Keratinocyte (primary cell): ENCODE data around the gene OLIG2. TPM values are rescaled to one million over a fixed set of nuclear protein-coding genes. Genes with fewer than 3 reads are reported as not detected.
A peak's percentile ranks its signal among the peaks of the same experiment; 100 is the strongest.

ENCODE experiments used
- DNase-seq: peaks from one replicate; pipeline ENCODE4 v3.0.0-alpha.2; 2011; ENCODE audit warnings: low read depth, missing footprints, low spot score
- FAIRE-seq: peaks from 2 replicates; lab custom pipeline; 2011; peaks lifted over from hg19 to GRCh38; lab: Jason Lieb, UNC
- H2AFZ ChIP-seq: 2 replicates; pipeline ENCODE4 v1.6.0; 2012; ENCODE audit warnings: low read length, control low read depth, inconsistent platforms; ENCODE audit not compliant: control insufficient read depth
- H3K27ac ChIP-seq: 2 replicates; pipeline ENCODE4 v1.5.1; 2011; ENCODE audit warnings: low read length; ENCODE audit not compliant: control insufficient read depth, insufficient read depth
- H3K27me3 ChIP-seq: 3 replicates; pipeline ENCODE4 v1.6.0; 2011; ENCODE audit warnings: low read length; ENCODE audit not compliant: control insufficient read depth, insufficient read depth; ENCODE audit errors: extremely low read depth
- H3K36me3 ChIP-seq, 2 experiments: 2 replicates in 1 of 2; 3 replicates in 1 of 2; pipeline ENCODE4 v1.5.1; 2011; ENCODE audit warnings: low read length in 2 of 2, mild to moderate bottlenecking in 1 of 2; ENCODE audit not compliant: control insufficient read depth in 2 of 2, insufficient read depth in 2 of 2; ENCODE audit errors: extremely low read depth in 1 of 2
- H3K4me1 ChIP-seq: 3 replicates; pipeline ENCODE4 v1.5.1; 2011; ENCODE audit warnings: low read length; ENCODE audit not compliant: control insufficient read depth, insufficient read depth; ENCODE audit errors: extremely low read depth
- H3K4me2 ChIP-seq: 3 replicates; pipeline ENCODE4 v1.6.0; 2011; ENCODE audit warnings: low read depth, low read length; ENCODE audit not compliant: control insufficient read depth, insufficient read depth; ENCODE audit errors: extremely low read depth
- H3K4me3 ChIP-seq, 3 experiments: fragments of 200-600 bp in 1 of 3; sonication (generic) in 1 of 3; 2 replicates in 2 of 3; 3 replicates in 1 of 3; pipeline ENCODE4 v1.5.1; 2011 to 2016; ENCODE audit warnings: low read length in 3 of 3, mild to moderate bottlenecking in 3 of 3, control low read depth in 2 of 3, inconsistent platforms in 1 of 3, low read depth in 1 of 3, mixed read lengths in 1 of 3, mixed run types in 1 of 3, moderate library complexity in 1 of 3; ENCODE audit not compliant: control insufficient read depth in 2 of 3, insufficient read depth in 2 of 3; ENCODE audit errors: extremely low read depth in 1 of 3
- H3K79me2 ChIP-seq: 2 replicates; pipeline ENCODE4 v1.6.0; 2012; ENCODE audit warnings: low read length; ENCODE audit not compliant: control insufficient read depth, insufficient read depth
- H3K9ac ChIP-seq: 3 replicates; pipeline ENCODE4 v1.6.0; 2011; ENCODE audit warnings: low read length; ENCODE audit not compliant: control insufficient read depth, insufficient read depth; ENCODE audit errors: extremely low read depth
- H3K9me1 ChIP-seq: 3 replicates; pipeline ENCODE4 v1.6.0; 2011; ENCODE audit warnings: low read length; ENCODE audit not compliant: control insufficient read depth, insufficient read depth; ENCODE audit errors: extremely low read depth
- H3K9me3 ChIP-seq: 2 replicates; pipeline ENCODE4 v1.5.1; 2012; ENCODE audit warnings: low read depth, low read length; ENCODE audit not compliant: control insufficient read depth
- H4K20me1 ChIP-seq: 3 replicates; pipeline ENCODE4 v1.6.0; 2011; ENCODE audit warnings: low read length; ENCODE audit not compliant: control insufficient read depth, insufficient read depth; ENCODE audit errors: extremely low read depth
- EZH2 ChIP-seq: IDR thresholded peaks from one replicate; pipeline ENCODE4 v1.6.1; 2012; ENCODE audit warnings: inconsistent platforms, mild to moderate bottlenecking, low read length, moderate library complexity
- dilution Hi-C: fragments of 300-500 bp; cut with MboI; formaldehyde crosslinking; loops from one replicate; pipeline ENCODE4 v1.7.0; 2020; ENCODE audit warnings: low sequenced_read_pairs; ENCODE audit not compliant: extremely low pct_ligation_motif_present
- polyA plus RNA-seq, 5 experiments: library from polyadenylated mRNA; depleted of rRNA in 3 of 5; stranded (reverse) in 3 of 5; stranded (forward) in 1 of 5; unstranded in 1 of 5; fragments of >200 nt; gene quantifications; 1 replicate in 1 of 5; 2 replicates in 3 of 5; 3 replicates in 1 of 5; pipeline versions ENCODE4 v1.2.1 to v1.2.3, GENCODE V29; 2011 to 2012; ENCODE audit warnings: missing spikeins in 2 of 5, low read depth in 1 of 5, low replicate concordance in 1 of 5
- TF ChIP-seq, protein P1 (sequence below), 3 experiments: IDR thresholded peaks in 1 of 3; conservative IDR thresholded peaks in 1 of 3; optimal IDR thresholded peaks in 1 of 3; 2 replicates in 2 of 3; 3 replicates in 1 of 3; pipeline versions ENCODE3 to v1.5.1; 2011; ENCODE audit warnings: low read length in 3 of 3, mild to moderate bottlenecking in 3 of 3, moderate library complexity in 2 of 3, control low read depth in 1 of 3, inconsistent platforms in 1 of 3; ENCODE audit not compliant: insufficient read depth in 2 of 3; ENCODE audit errors: extremely low read depth in 1 of 3

The OLIG2 gene
- polyA plus RNA-seq, 1 donor (not counting 4 experiments of a cell fraction or from before 2014, with no cell fraction given): not detected

DNA sequence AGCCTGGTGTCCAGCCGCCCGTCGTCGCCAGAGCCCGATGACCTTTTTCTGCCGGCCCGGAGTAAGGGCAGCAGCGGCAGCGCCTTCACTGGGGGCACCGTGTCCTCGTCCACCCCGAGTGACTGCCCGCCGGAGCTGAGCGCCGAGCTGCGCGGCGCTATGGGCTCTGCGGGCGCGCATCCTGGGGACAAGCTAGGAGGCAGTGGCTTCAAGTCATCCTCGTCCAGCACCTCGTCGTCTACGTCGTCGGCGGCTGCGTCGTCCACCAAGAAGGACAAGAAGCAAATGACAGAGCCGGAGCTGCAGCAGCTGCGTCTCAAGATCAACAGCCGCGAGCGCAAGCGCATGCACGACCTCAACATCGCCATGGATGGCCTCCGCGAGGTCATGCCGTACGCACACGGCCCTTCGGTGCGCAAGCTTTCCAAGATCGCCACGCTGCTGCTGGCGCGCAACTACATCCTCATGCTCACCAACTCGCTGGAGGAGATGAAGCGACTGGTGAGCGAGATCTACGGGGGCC is 1.2 kb downstream of the OLIG2 start:
- no peak for FAIRE-seq
- H3K4me2 ChIP-seq: no peak overlapping the region
- TF ChIP-seq, protein P1, sequence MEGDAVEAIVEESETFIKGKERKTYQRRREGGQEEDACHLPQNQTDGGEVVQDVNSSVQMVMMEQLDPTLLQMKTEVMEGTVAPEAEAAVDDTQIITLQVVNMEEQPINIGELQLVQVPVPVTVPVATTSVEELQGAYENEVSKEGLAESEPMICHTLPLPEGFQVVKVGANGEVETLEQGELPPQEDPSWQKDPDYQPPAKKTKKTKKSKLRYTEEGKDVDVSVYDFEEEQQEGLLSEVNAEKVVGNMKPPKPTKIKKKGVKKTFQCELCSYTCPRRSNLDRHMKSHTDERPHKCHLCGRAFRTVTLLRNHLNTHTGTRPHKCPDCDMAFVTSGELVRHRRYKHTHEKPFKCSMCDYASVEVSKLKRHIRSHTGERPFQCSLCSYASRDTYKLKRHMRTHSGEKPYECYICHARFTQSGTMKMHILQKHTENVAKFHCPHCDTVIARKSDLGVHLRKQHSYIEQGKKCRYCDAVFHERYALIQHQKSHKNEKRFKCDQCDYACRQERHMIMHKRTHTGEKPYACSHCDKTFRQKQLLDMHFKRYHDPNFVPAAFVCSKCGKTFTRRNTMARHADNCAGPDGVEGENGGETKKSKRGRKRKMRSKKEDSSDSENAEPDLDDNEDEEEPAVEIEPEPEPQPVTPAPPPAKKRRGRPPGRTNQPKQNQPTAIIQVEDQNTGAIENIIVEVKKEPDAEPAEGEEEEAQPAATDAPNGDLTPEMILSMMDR (optimal IDR thresholded peaks at IDR 0.05 in 1 of 3, IDR thresholded peaks at IDR 0.05 in 1 of 3, conservative IDR thresholded peaks at IDR 0.05 in 1 of 3; ENCODE audit: extremely low read depth in 1 of 3, insufficient read depth in 2 of 3, low read length in 3 of 3): no peak
- TF ChIP-seq EZH2: peak; percentile 68
- H3K4me3 ChIP-seq: no peak overlapping the region
- H3K79me2 ChIP-seq: no peaks in the 10 kb centered on the region
- H3K9ac ChIP-seq: no peak overlapping the region
- no peaks in the 10 kb centered on the region for H3K4me1 ChIP-seq
- H4K20me1 ChIP-seq: peaks cover 6% of the 10 kb centered on the region
- no peaks in the 10 kb centered on the region for H3K36me3 ChIP-seq
- H3K27me3 ChIP-seq: peaks cover 100% of the 10 kb centered on the region
- no peaks in the 10 kb centered on the region for H3K9me1 ChIP-seq
- no peak overlapping the region for H3K27ac ChIP-seq
- DNase-seq: no peak
- dilution Hi-C loops: no loop called here
- H2AFZ ChIP-seq: no peak overlapping the region
- no peaks in the 10 kb centered on the region for H3K9me3 ChIP-seq

DNA sequence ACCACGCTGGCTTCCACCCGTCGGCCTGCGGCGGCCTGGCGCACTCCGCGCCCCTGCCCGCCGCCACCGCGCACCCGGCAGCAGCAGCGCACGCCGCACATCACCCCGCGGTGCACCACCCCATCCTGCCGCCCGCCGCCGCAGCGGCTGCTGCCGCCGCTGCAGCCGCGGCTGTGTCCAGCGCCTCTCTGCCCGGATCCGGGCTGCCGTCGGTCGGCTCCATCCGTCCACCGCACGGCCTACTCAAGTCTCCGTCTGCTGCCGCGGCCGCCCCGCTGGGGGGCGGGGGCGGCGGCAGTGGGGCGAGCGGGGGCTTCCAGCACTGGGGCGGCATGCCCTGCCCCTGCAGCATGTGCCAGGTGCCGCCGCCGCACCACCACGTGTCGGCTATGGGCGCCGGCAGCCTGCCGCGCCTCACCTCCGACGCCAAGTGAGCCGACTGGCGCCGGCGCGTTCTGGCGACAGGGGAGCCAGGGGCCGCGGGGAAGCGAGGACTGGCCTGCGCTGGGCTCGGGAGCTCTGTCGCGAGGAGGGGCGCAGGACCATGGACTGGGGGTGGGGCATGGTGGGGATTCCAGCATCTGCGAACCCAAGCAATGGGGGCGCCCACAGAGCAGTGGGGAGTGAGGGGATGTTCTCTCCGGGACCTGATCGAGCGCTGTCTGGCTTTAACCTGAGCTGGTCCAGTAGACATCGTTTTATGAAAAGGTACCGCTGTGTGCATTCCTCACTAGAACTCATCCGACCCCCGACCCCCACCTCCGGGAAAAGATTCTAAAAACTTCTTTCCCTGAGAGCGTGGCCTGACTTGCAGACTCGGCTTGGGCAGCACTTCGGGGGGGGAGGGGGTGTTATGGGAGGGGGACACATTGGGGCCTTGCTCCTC is 1.9 kb downstream of the OLIG2 start:
- Histone ChIP-seq H3K9me1 (no peaks in the 10 kb centered on the region), H3K27me3 (peaks cover 100% of the 10 kb centered on the region), H3K4me1 (no peaks in the 10 kb centered on the region), H4K20me1 (peaks cover 6% of the 10 kb centered on the region), H3K9me3 (no peaks in the 10 kb centered on the region), H3K36me3 (no peaks in the 10 kb centered on the region), H3K9ac (no peak overlapping the region), H3K79me2 (no peaks in the 10 kb centered on the region), H3K4me2 (no peak overlapping the region), H3K27ac (no peak overlapping the region), H3K4me3 (no peak overlapping the region), H2AFZ (no peak overlapping the region)
- DNase-seq (no peak), FAIRE-seq (no peak)
- dilution Hi-C loops: no loop called here
- TF ChIP-seq, protein P1 (optimal IDR thresholded peaks at IDR 0.05 in 1 of 3, IDR thresholded peaks at IDR 0.05 in 1 of 3, conservative IDR thresholded peaks at IDR 0.05 in 1 of 3; ENCODE audit: extremely low read depth in 1 of 3, insufficient read depth in 2 of 3, low read length in 3 of 3): no peak
- TF ChIP-seq EZH2: no peak
